HFF-Myc (cell line): ENCODE measurements around the gene RAB22A.

Experiments
- DNase-seq: peaks from one replicate; pipeline ENCODE4 v3.0.0-alpha.2; 2011; ENCODE audit warnings: low read depth; ENCODE audit errors: extremely low read depth
- H3K4me3 ChIP-seq: replicated peaks from 2 replicates; pipeline ENCODE4 v1.5.1; 2011; ENCODE audit warnings: low read depth, mild to moderate bottlenecking, control low read depth, low read length
- TF ChIP-seq, protein P1 (sequence below): IDR thresholded peaks from 2 replicates; pipeline ENCODE4 v1.5.1; 2012; ENCODE audit warnings: mild to moderate bottlenecking, low read depth, low read length, control low read depth; ENCODE audit errors: missing control alignments

The RAB22A gene

DNA sequence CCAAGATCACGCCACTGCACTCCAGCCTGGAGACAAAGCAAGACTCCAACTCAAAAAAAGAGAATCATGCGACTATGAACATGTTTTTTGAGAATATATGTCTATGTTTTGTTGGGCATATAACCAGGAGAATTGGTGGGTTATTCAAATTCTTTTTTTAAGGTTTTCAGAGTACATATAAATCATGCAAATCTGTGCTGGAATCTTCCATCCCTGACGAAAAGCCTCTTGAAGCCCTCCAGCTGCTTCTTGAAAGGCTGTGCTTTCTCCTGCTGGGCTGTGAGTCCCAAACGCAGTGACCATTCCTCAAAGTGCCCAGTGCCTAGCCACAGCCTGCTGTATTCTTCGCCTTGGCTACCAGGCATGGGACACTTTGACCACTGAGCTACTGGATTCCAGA lies 9.2 kb upstream of the RAB22A start:
- TF ChIP-seq, protein P1, sequence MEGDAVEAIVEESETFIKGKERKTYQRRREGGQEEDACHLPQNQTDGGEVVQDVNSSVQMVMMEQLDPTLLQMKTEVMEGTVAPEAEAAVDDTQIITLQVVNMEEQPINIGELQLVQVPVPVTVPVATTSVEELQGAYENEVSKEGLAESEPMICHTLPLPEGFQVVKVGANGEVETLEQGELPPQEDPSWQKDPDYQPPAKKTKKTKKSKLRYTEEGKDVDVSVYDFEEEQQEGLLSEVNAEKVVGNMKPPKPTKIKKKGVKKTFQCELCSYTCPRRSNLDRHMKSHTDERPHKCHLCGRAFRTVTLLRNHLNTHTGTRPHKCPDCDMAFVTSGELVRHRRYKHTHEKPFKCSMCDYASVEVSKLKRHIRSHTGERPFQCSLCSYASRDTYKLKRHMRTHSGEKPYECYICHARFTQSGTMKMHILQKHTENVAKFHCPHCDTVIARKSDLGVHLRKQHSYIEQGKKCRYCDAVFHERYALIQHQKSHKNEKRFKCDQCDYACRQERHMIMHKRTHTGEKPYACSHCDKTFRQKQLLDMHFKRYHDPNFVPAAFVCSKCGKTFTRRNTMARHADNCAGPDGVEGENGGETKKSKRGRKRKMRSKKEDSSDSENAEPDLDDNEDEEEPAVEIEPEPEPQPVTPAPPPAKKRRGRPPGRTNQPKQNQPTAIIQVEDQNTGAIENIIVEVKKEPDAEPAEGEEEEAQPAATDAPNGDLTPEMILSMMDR = no peak
- no peak for DNase-seq
- H3K4me3 ChIP-seq = no peak overlapping the region

DNA sequence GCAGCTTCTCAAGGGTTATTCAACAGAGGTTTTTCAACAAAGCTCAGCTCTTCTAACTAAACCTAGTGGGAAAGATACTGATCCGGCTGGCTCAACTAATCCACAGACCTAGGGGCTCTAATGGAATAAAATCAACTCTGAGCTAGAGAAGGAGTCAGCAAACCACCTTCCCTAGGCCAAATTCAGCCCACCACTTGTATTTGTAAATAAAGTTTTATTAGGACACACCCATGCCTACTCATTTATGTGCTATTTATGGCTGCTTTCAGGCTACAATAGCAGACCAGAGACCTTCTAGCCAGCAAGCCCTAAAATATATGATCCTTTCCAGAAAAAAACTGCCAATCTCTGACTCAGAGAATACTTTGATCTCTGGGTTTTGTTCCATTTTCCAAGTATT lies 6.0 kb upstream of the RAB22A start:
- TF ChIP-seq, protein P1 = no peak
- H3K4me3 ChIP-seq = no peak overlapping the region
- no peak for DNase-seq

DNA sequence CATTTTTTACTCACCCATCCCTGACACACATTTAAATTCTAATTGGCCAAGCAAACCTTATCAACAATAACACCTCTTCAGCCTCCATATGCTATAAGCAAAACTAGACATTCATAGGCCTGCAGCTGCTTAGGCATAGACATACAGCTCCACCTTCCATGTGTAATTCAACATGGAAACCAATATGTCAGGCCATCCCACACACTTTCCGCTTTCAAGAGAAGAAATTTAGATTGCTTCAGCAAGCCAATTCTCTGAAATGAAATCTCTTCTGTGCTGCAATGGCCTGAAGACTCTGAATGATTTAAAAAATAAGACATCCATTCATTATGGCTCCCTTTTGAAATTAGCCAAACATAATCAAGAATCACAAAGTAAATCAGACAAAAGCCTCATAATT lies 4.5 kb upstream of the RAB22A start:
- TF ChIP-seq, protein P1 = no peak
- no peak overlapping the region for H3K4me3 ChIP-seq
- DNase-seq = no peak

DNA sequence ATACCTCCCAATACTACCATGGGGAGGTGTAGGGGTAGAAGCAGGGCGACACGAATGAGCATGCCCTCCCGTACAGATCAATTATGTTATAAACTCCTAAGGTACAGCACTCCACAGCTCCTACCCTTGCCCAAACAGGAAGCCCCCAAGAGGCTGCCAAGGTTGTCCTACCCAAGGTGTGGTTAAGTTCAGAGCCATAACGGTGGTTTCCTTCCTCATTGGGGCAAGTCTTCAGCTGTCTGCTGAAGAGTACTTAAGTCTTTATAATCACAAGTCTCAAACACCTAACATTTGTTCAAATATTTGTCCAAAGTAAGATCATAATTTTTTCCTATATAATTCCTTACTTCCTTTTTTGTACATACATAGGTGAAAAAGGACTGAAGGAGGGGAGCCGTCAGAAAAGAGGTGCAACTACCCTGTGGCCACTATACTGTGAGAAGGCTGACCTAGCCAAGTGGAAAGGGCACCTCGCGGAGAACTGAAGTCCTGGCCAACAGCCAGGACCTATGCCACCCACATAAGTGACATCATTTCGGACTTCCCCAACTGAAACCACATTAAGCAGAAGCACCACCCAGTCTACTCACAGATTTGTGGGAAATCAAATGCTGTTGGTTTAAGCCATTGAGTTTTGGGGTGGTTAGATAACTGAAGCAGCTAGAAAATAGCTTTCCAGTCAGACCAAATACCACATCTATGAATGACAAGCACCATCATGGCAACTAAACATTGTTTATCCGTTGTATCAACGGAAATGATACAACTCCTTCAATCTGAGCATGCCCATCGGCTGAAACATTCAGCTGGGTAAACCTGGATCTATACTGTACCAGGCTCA lies 2.9 kb upstream of the RAB22A start:
- no peak for DNase-seq
- TF ChIP-seq, protein P1 = no peak
- no peak overlapping the region for H3K4me3 ChIP-seq

DNA sequence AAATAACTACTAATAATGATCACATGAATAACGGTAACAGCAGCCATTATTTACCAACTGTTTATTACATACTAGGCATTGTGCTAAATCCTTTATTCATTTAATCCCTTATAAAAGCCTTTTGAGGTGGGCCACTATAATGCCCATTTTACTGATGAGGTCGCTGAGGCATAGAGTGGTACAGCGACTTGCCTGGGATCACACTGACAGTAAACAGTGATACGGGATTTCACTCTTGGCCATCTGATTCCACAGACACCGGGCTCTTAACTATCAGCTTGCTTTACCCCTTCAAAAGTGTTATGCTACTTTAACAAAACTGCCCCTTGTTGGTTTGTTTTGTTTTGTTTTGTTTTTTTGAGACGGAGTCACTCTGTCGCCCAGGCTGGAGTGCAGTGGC lies 2.2 kb upstream of the RAB22A start:
- TF ChIP-seq, protein P1 = no peak
- no peak overlapping the region for H3K4me3 ChIP-seq
- no peak for DNase-seq

DNA sequence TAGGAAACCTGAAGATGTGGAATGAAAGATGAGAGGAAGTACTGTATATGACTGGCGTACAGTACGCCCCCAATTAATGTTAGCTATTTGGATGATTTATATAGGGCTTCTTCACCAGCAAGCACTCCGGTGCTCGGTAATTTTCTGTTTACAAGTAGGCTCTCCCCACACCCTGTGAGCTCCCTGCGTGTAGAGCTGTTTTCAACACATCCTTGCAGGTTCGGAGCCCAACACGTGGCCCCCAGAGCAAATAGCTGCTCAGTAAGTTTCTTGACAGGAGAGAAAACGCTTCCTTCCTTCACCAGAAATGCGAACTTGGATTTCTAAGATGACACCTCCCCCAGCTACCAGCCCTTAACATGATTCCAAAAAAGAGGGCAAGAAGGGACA lies 1.2 kb upstream of the RAB22A start:
- TF ChIP-seq, protein P1 = no peak
- peak overlapping the region; percentile 68 for H3K4me3 ChIP-seq
- no peak for DNase-seq
